HepG2 (cell line): ENCODE measurements around the gene PIEZO2. TPM values are rescaled to one million over a fixed set of nuclear protein-coding genes. Genes with fewer than 3 reads are reported as not detected.

Experiments
- ARHGAP35 ChIP-seq: sonication (generic); formaldehyde crosslinking; IDR thresholded peaks from 2 replicates; pipeline ENCODE4 v1.9.0; 2022; ENCODE audit warnings: mild to moderate bottlenecking, inconsistent platforms, moderate library complexity, missing genetic modification reagents, borderline replicate concordance
- BORCS8-MEF2B ChIP-seq: sonication (generic); formaldehyde crosslinking; IDR thresholded peaks from 2 replicates; pipeline ENCODE4 v1.8.0; 2022; ENCODE audit warnings: mild to moderate bottlenecking, missing genetic modification reagents
- HMGXB4 ChIP-seq, 2 experiments: sonication (generic) in 1 of 2; formaldehyde crosslinking in 1 of 2; IDR thresholded peaks; 2 replicates each; pipeline versions ENCODE4 v1.4.0 to v1.6.1; 2018 to 2020; ENCODE audit warnings: missing genetic modification reagents in 2 of 2, borderline replicate concordance in 1 of 2, low read depth in 1 of 2, mild to moderate bottlenecking in 1 of 2, missing biosample characterization in 1 of 2
- HNF4A ChIP-seq: sonication (generic); formaldehyde crosslinking; IDR thresholded peaks from 2 replicates; pipeline ENCODE4 v1.4.0; 2020; ENCODE audit warnings: missing genetic modification reagents
- KLF11 ChIP-seq: IDR thresholded peaks from 2 replicates; pipeline ENCODE4 v1.6.1; 2016; ENCODE audit warnings: missing compliant biosample characterization
- KLF12 ChIP-seq: sonication (generic); formaldehyde crosslinking; IDR thresholded peaks from 2 replicates; pipeline ENCODE4 v1.4.0; 2020; ENCODE audit warnings: missing genetic modification reagents, borderline replicate concordance
- KLF16 ChIP-seq, 2 experiments: sonication (generic) in 1 of 2; formaldehyde crosslinking in 1 of 2; IDR thresholded peaks; 2 replicates each; pipeline versions ENCODE4 v1.6.1 to v1.8.0; 2016 to 2023; ENCODE audit warnings: missing genetic modification reagents in 2 of 2, missing compliant biosample characterization in 1 of 2
- LCORL ChIP-seq, 2 experiments: fragments of 450-650 bp in 1 of 2; sonication (generic) in 1 of 2; formaldehyde crosslinking in 1 of 2; IDR thresholded peaks; 2 replicates each; pipeline versions ENCODE4 v1.5.0 to v1.6.1; 2017 to 2020; ENCODE audit warnings: antibody characterized with exemption in 1 of 2, missing genetic modification reagents in 1 of 2
- MTF1 ChIP-seq: sonication (generic); formaldehyde crosslinking; IDR thresholded peaks from 2 replicates; pipeline ENCODE4 v1.5.0; 2020; ENCODE audit warnings: missing genetic modification reagents
- MYC ChIP-seq: sonication (generic); formaldehyde crosslinking; IDR thresholded peaks from 2 replicates; pipeline ENCODE4 v1.9.0; 2021; ENCODE audit warnings: missing genetic modification reagents, borderline replicate concordance
- POGZ ChIP-seq: sonication (generic); formaldehyde crosslinking; IDR thresholded peaks from 2 replicates; pipeline ENCODE4 v1.4.0; 2020; ENCODE audit warnings: mild to moderate bottlenecking, missing genetic modification reagents
- ZBTB7B ChIP-seq: sonication (generic); formaldehyde crosslinking; IDR thresholded peaks from 2 replicates; pipeline ENCODE4 v1.4.0; 2020; ENCODE audit warnings: missing genetic modification reagents
- ZHX2 ChIP-seq, 2 experiments: sonication (generic) in 1 of 2; formaldehyde crosslinking in 1 of 2; IDR thresholded peaks; 2 replicates each; pipeline versions ENCODE4 v1.6.1 to v1.9.0; 2014 to 2022; ENCODE audit warnings: antibody characterized with exemption in 1 of 2, borderline replicate concordance in 1 of 2, inconsistent platforms in 1 of 2, low read depth in 1 of 2, missing genetic modification reagents in 1 of 2
- ZNF546 ChIP-seq: sonication (generic); formaldehyde crosslinking; conservative IDR thresholded peaks from 2 replicates; pipeline ENCODE4 v1.8.1; 2023; ENCODE audit warnings: mild to moderate bottlenecking, missing genetic modification reagents
- polyA plus RNA-seq, 8 experiments: library from polyadenylated mRNA; depleted of rRNA in 3 of 8; stranded (reverse) in 7 of 8; unstranded in 1 of 8; fragments of >200 nt; fragmentation: Illumina TruSeq in 4 of 8; extraction: Trizol in 4 of 8; gene quantifications; 2 replicates each; pipeline versions ENCODE4 v1.2.1 to v1.2.3, GENCODE V29; 2011 to 2016; ENCODE audit warnings: low read depth in 4 of 8, missing spikeins in 1 of 8, mixed read lengths in 1 of 8; ENCODE audit not compliant: insufficient read depth in 1 of 8
- total RNA-seq, 5 experiments: library from RNA; depleted of rRNA; stranded (reverse); fragments of >200 nt; fragmentation: Illumina TruSeq; extraction: Trizol; gene quantifications; 2 replicates each; pipeline ENCODE4 v1.2.3, GENCODE V29; 2016; ENCODE audit warnings: low read depth in 1 of 5
- TF ChIP-seq, protein P1 (sequence below): sonication (generic); formaldehyde crosslinking; IDR thresholded peaks from 2 replicates; pipeline ENCODE4 v1.8.1; 2023; ENCODE audit warnings: mild to moderate bottlenecking, missing genetic modification reagents, borderline replicate concordance
- TF ChIP-seq, protein P2 (sequence below): sonication (generic); formaldehyde crosslinking; conservative IDR thresholded peaks from 2 replicates; pipeline ENCODE4 v1.8.0; 2022; ENCODE audit warnings: low read depth, missing genetic modification reagents

The PIEZO2 gene
- total and polyA plus RNA-seq, 2 of the 13 experiments (the other 11 are each of a cell fraction or from before 2014, with no cell fraction given), result 15.2 to 27.2 TPM

DNA sequence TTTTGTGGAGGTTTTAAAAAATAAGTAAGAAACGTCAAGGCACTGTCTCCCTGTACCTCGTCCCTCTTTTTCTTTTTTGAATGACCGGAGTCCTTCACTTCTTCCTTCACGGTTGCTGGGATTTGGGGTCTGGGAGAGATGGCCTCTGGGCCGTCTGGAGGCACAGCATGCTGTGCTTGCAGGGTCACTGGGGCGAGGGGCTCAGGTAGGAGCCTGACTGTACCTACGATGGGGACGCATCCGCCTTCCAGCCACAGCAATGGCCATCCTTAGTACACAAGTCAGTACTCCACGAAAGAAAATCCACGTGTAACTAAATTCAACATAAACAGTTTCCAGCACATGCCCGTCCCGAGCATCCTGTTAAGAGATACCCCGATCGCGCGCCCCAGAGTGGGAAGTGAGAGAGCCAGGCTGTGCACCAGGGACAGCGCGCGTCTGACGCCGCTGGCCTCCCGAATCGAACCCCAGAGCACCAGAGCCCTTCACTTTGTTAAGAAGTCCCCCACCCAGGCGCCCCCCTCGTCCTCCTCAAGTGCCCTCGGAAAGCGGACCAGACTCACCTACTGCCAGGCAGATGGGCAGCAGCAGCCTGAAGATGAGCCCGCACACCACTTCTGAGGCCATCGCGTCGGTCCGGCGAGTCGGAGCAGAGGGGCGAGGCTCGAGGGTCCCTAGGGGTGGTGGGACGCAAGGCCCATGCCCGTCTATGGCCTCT lies 1.2 kb downstream of the PIEZO2 start (continued):
- no peak for TF ChIP-seq ZHX2 (IDR thresholded peaks at IDR 0.05; ENCODE audit: low read depth)
- TF ChIP-seq ZHX2 (CRISPR knock-in tag; IDR thresholded peaks at IDR 0.05; ENCODE audit: borderline replicate concordance), result no peak
- no peak for TF ChIP-seq KLF12 (CRISPR knock-in tag)
- TF ChIP-seq HNF4A (CRISPR knock-in tag), result no peak
- TF ChIP-seq POGZ, result no peak
- no peak for TF ChIP-seq ZNF546 (CRISPR knock-in tag)
- TF ChIP-seq BORCS8-MEF2B (CRISPR knock-in tag), result no peak
- peak; percentile 34; the same call in 1 of the 2 replicates for TF ChIP-seq ZBTB7B (CRISPR knock-in tag)
- TF ChIP-seq ARHGAP35 (CRISPR knock-in tag), result no peak
- TF ChIP-seq KLF11 (CRISPR knock-in tag), result no peak
- TF ChIP-seq, protein P1, sequence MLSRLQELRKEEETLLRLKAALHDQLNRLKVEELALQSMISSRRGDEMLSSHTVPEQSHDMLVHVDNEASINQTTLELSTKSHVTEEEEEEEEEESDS (CRISPR knock-in tag), result no peak
- no peak for TF ChIP-seq MYC
- TF ChIP-seq MTF1 (CRISPR knock-in tag), result no peak
- no peak for TF ChIP-seq KLF16 (CRISPR knock-in tag; IDR thresholded peaks at IDR 0.05)
- TF ChIP-seq, protein P2, sequence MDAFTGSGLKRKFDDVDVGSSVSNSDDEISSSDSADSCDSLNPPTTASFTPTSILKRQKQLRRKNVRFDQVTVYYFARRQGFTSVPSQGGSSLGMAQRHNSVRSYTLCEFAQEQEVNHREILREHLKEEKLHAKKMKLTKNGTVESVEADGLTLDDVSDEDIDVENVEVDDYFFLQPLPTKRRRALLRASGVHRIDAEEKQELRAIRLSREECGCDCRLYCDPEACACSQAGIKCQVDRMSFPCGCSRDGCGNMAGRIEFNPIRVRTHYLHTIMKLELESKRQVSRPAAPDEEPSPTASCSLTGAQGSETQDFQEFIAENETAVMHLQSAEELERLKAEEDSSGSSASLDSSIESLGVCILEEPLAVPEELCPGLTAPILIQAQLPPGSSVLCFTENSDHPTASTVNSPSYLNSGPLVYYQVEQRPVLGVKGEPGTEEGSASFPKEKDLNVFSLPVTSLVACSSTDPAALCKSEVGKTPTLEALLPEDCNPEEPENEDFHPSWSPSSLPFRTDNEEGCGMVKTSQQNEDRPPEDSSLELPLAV (CRISPR knock-in tag), result no peak
- TF ChIP-seq HMGXB4 (CRISPR knock-in tag; IDR thresholded peaks at IDR 0.05; ENCODE audit: borderline replicate concordance in 1 of 2, low read depth in 1 of 2), result 0 out of 4 replicates have a peak, but pooled peaks of 1 of the 2 experiments have one; percentile 4
- TF ChIP-seq LCORL (IDR thresholded peaks at IDR 0.05), result no peak
- 0 out of 2 replicates have a peak, but pooled peaks have one; percentile 28 for TF ChIP-seq LCORL (CRISPR knock-in tag; IDR thresholded peaks at IDR 0.05)
